ENCODE data around the gene SMYD4.

GRCh38 chr17:1847191-1847590 lies 17.5 kb upstream of the SMYD4 start:
- TF ChIP-seq CTCF (IDR thresholded peaks at IDR 0.05; ENCODE audit: low read depth, low read length, poor library complexity, severe bottlenecking) (no peak), EZH2phosphoT487 (IDR thresholded peaks at IDR 0.05; ENCODE audit: borderline replicate concordance, low read length) (no peak)

Measured in DOHH2 (cell line).